ENCODE data around the gene CDH7.

CDH7 gene

DNA sequence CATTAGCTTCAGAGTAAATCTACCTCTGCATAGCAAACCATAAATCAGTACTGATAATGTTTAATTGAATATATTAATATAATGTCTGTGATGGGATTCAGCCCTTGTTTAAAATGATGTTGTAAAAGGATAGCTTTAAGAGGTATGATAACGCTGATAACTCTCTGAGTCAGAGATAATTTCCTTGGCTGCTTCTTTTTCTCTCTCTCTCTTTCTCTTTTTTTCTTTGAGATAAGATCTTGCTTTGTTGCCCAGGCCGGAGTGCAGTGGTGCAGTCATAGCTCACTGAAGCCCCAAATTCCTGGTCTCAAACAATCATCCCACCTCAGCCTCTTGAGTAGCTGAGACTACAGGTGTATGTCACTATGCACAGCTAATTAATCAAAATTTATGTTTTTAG lies 35.7 kb downstream of the CDH7 start:
- H3K36me3 ChIP-seq (ENCODE audit: control insufficient read depth in 1 of 2, insufficient read depth in 2 of 2, low read length in 2 of 2): no peaks in the 10 kb centered on the region
- H3K4me1 ChIP-seq (ENCODE audit: control insufficient read depth in 1 of 2, insufficient read depth in 2 of 2, low read length in 2 of 2): no peaks in the 10 kb centered on the region
- H3K9me3 ChIP-seq (ENCODE audit: control insufficient read depth in 1 of 2, low read length in 2 of 2): no peaks in the 10 kb centered on the region
- no peak overlapping the region for H3K4me3 ChIP-seq (ENCODE audit: low read depth in 1 of 2, low read length in 2 of 2)
- H3K27me3 ChIP-seq (ENCODE audit: low read depth, low read length): no peaks in the 10 kb centered on the region
- H3K27ac ChIP-seq (ENCODE audit: low read length): no peak overlapping the region

DNA sequence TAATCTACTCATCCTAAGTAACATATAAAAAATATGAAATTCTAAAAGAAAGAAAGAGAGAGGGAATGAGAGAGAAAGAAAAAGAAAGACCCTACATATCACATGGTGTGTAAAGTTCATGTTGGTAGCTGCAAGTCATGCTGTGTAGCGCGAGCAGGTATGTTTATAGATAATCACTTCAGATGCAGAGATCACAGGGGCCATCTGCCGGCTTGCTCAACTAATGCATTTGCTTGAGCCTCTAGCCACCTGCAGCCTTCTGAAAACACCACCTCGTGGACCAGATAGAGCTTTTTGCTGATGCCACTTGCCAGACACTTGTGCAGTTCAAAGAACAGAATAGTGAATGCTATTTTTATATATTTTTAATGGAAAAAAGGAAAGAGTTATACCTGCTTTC lies 37.6 kb downstream of the CDH7 start:
- Histone ChIP-seq H3K4me1 (ENCODE audit: control insufficient read depth in 1 of 2, insufficient read depth in 2 of 2, low read length in 2 of 2) (no peaks in the 10 kb centered on the region), H3K4me3 (ENCODE audit: low read depth in 1 of 2, low read length in 2 of 2) (no peak overlapping the region), H3K9me3 (ENCODE audit: control insufficient read depth in 1 of 2, low read length in 2 of 2) (no peaks in the 10 kb centered on the region), H3K36me3 (ENCODE audit: control insufficient read depth in 1 of 2, insufficient read depth in 2 of 2, low read length in 2 of 2) (no peaks in the 10 kb centered on the region), H3K27me3 (ENCODE audit: low read depth, low read length) (no peaks in the 10 kb centered on the region), H3K27ac (ENCODE audit: low read length) (no peak overlapping the region)

DNA sequence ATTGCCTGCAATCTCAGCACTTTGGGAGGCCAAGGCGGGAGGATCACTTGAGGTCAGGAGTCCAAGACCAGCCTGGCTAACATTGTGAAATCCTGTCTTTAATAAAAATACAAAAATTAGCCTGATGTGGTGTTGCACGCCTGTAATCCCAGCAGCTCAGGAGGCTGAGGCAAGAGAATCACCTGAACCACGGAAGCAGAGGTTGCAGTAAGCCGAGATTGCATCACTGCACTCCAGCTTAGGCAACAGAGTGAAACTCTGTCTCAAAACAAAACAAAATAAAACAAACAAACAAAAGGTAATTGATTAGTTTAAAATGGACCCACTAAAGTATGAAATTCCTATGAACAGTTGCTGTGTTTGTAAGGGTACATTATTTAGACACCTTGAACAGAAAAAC lies 39.8 kb downstream of the CDH7 start:
- no peaks in the 10 kb centered on the region for H3K4me1 ChIP-seq (ENCODE audit: control insufficient read depth in 1 of 2, insufficient read depth in 2 of 2, low read length in 2 of 2)
- no peak overlapping the region for H3K4me3 ChIP-seq (ENCODE audit: low read depth in 1 of 2, low read length in 2 of 2)
- H3K9me3 ChIP-seq (ENCODE audit: control insufficient read depth in 1 of 2, low read length in 2 of 2): no peaks in the 10 kb centered on the region
- no peaks in the 10 kb centered on the region for H3K27me3 ChIP-seq (ENCODE audit: low read depth, low read length)
- H3K36me3 ChIP-seq (ENCODE audit: control insufficient read depth in 1 of 2, insufficient read depth in 2 of 2, low read length in 2 of 2): no peaks in the 10 kb centered on the region
- no peak overlapping the region for H3K27ac ChIP-seq (ENCODE audit: low read length)

DNA sequence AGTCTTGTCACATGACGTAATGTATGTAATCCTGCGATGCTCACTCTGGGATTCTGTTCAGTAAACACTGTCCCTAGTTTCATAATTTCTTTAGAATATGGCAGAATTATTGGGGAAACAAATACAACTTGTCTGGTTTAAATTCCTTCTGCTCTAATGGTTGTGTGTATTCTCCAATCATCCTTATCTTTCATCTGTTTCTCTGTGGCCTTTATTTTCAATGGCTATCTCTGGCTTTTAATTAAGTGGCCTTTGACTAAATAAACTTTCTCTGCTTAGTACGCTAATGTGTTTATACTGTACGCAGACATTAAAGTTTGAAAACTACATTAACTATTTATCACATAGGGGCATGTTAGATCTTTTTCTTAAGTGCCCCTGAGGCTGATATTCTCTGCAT lies 40.9 kb downstream of the CDH7 start:
- Histone ChIP-seq H3K36me3 (ENCODE audit: control insufficient read depth in 1 of 2, insufficient read depth in 2 of 2, low read length in 2 of 2) (no peaks in the 10 kb centered on the region), H3K4me3 (ENCODE audit: low read depth in 1 of 2, low read length in 2 of 2) (no peak overlapping the region), H3K27ac (ENCODE audit: low read length) (no peak overlapping the region), H3K4me1 (ENCODE audit: control insufficient read depth in 1 of 2, insufficient read depth in 2 of 2, low read length in 2 of 2) (no peaks in the 10 kb centered on the region), H3K27me3 (ENCODE audit: low read depth, low read length) (no peaks in the 10 kb centered on the region), H3K9me3 (ENCODE audit: control insufficient read depth in 1 of 2, low read length in 2 of 2) (no peaks in the 10 kb centered on the region)

DNA sequence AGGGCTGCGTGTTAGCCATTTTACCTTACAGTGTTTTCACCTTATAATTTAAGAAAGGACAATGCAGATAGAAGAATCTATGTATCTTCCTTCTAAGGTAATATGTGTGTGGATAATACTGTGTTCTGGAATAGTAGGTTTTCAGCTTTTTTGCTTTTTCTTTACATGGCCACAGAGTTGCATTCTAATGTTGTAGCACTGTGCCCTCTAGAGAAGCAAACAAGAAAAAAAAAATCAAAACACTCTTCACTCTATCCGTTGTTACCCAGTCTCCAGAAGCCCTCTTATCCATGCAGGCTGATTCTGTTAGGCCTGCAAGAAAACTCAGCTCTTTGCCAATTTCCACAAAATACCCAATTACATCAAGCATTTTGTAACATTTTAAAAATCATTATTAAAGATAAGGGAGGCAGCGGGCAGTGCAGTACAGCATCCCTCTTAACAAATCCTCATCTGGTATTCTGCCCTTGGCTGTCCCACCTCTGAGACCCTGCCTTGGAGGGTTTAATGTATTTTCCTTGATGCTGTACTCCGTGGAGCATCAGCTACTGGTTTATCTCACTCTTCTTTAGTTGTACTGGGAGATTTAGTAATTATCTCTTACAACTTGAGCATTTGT lies 41.8 kb downstream of the CDH7 start:
- no peaks in the 10 kb centered on the region for H3K4me1 ChIP-seq (ENCODE audit: control insufficient read depth in 1 of 2, insufficient read depth in 2 of 2, low read length in 2 of 2)
- H3K36me3 ChIP-seq (ENCODE audit: control insufficient read depth in 1 of 2, insufficient read depth in 2 of 2, low read length in 2 of 2): no peaks in the 10 kb centered on the region
- H3K4me3 ChIP-seq (ENCODE audit: low read depth in 1 of 2, low read length in 2 of 2): no peak overlapping the region
- no peaks in the 10 kb centered on the region for H3K9me3 ChIP-seq (ENCODE audit: control insufficient read depth in 1 of 2, low read length in 2 of 2)
- H3K27ac ChIP-seq (ENCODE audit: low read length): no peak overlapping the region
- no peaks in the 10 kb centered on the region for H3K27me3 ChIP-seq (ENCODE audit: low read depth, low read length)

DNA sequence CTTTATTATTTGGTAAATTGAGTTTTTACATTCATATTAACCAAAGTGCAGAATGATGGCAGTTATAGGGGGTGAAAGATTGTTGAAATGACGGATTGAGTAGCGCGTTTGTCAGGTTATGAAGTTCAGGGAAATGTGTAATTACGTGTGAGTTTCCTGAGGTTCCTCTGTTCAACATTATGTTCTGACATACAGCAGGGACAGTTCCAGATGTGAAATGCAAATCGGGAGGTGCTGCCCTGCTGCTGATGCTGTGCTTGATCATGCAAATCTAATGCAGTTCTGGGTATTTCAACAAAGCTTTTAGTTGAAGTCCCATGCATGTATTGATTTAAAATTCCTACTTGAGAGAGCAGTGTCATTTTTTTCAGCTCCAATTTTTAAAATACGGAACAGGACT lies 57.9 kb downstream of the CDH7 start:
- no peaks in the 10 kb centered on the region for H3K9me3 ChIP-seq (ENCODE audit: control insufficient read depth in 1 of 2, low read length in 2 of 2)
- H3K4me1 ChIP-seq (ENCODE audit: control insufficient read depth in 1 of 2, insufficient read depth in 2 of 2, low read length in 2 of 2): no peaks in the 10 kb centered on the region
- no peak overlapping the region for H3K4me3 ChIP-seq (ENCODE audit: low read depth in 1 of 2, low read length in 2 of 2)
- H3K36me3 ChIP-seq (ENCODE audit: control insufficient read depth in 1 of 2, insufficient read depth in 2 of 2, low read length in 2 of 2): no peaks in the 10 kb centered on the region
- no peaks in the 10 kb centered on the region for H3K27me3 ChIP-seq (ENCODE audit: low read depth, low read length)
- no peak overlapping the region for H3K27ac ChIP-seq (ENCODE audit: low read length)

DNA sequence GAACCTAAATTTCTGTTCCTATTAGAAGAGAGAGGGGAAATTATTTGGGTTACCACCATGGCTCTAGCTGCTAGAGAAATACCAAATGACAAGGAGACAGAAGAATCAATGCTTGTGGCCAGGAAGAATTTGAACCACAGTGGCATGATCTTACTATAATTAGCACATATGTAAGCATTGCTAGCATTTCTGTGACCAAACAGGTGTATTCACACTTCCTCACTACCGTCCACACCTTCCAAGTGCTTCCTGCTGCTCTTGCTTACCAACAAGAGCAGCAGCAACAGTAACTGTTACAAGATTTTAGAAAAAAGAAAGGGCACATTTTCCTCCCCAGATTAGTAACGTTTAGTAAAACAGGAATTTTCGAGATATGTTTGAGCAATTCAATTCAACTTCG lies 60.5 kb downstream of the CDH7 start:
- Histone ChIP-seq H3K4me1 (ENCODE audit: control insufficient read depth in 1 of 2, insufficient read depth in 2 of 2, low read length in 2 of 2) (no peaks in the 10 kb centered on the region), H3K36me3 (ENCODE audit: control insufficient read depth in 1 of 2, insufficient read depth in 2 of 2, low read length in 2 of 2) (no peaks in the 10 kb centered on the region), H3K27ac (ENCODE audit: low read length) (no peak overlapping the region), H3K9me3 (ENCODE audit: control insufficient read depth in 1 of 2, low read length in 2 of 2) (no peaks in the 10 kb centered on the region), H3K4me3 (ENCODE audit: low read depth in 1 of 2, low read length in 2 of 2) (no peak overlapping the region), H3K27me3 (ENCODE audit: low read depth, low read length) (no peaks in the 10 kb centered on the region)

DNA sequence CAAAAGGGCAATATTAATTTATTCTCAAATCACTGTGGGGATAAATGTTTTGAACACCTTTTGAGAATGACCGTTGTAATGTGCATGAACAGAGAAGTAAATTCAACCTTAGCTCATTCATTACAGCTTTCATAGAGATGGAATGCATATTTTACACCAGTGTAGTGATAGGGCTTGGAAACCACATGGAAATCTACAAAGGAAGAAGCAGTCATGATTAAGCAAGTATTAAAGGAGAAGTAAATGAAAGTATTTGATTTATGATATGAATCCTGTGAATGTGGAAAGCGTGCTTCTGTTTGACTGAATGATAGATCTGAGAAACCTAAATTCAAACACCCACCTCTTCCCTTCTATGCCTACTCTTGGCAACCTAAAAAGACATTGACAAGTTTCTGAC lies 64.7 kb downstream of the CDH7 start:
- Histone ChIP-seq H3K4me3 (ENCODE audit: low read depth in 1 of 2, low read length in 2 of 2) (no peak overlapping the region), H3K27ac (ENCODE audit: low read length) (no peak overlapping the region), H3K9me3 (ENCODE audit: control insufficient read depth in 1 of 2, low read length in 2 of 2) (no peaks in the 10 kb centered on the region), H3K27me3 (ENCODE audit: low read depth, low read length) (no peaks in the 10 kb centered on the region), H3K4me1 (ENCODE audit: control insufficient read depth in 1 of 2, insufficient read depth in 2 of 2, low read length in 2 of 2) (no peaks in the 10 kb centered on the region), H3K36me3 (ENCODE audit: control insufficient read depth in 1 of 2, insufficient read depth in 2 of 2, low read length in 2 of 2) (no peaks in the 10 kb centered on the region)

DNA sequence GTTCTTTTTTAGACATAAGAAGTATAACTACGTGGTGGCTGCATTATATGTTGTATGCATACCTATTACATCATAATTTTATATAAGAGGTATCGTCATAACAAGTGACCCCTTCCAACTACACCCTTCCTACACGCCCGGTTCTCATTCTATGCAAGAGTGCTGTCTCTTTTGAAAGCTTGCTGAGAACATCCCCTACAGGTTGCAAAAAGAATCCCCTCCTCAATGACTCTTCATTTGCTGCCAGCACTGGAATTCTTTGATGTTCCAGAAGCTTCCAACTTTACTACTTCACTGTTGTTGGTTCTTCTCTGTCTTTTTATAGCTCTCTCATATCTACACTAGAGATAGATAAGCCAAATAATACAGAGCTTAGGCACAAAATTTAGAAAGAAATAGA lies 66.4 kb downstream of the CDH7 start:
- no peak overlapping the region for H3K27ac ChIP-seq (ENCODE audit: low read length)
- no peaks in the 10 kb centered on the region for H3K36me3 ChIP-seq (ENCODE audit: control insufficient read depth in 1 of 2, insufficient read depth in 2 of 2, low read length in 2 of 2)
- no peaks in the 10 kb centered on the region for H3K4me1 ChIP-seq (ENCODE audit: control insufficient read depth in 1 of 2, insufficient read depth in 2 of 2, low read length in 2 of 2)
- no peaks in the 10 kb centered on the region for H3K27me3 ChIP-seq (ENCODE audit: low read depth, low read length)
- no peaks in the 10 kb centered on the region for H3K9me3 ChIP-seq (ENCODE audit: control insufficient read depth in 1 of 2, low read length in 2 of 2)
- no peak overlapping the region for H3K4me3 ChIP-seq (ENCODE audit: low read depth in 1 of 2, low read length in 2 of 2)

DNA sequence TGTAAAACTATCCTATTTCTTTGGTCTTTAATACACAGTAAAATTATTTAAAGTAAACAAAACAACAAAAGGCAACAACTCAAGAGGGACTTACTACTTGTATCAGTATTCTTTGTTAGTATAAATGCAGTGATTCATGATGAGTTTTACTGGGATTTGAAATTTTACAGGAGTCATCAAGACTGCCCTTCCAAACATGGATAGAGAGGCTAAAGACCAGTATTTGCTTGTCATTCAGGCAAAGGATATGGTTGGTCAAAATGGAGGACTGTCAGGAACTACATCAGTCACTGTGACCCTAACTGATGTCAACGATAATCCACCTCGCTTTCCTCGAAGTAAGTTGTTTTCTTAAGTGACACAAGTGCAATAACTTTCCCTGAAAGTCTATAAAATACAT lies 71.1 kb downstream of the CDH7 start:
- no peaks in the 10 kb centered on the region for H3K36me3 ChIP-seq (ENCODE audit: control insufficient read depth in 1 of 2, insufficient read depth in 2 of 2, low read length in 2 of 2)
- H3K27ac ChIP-seq (ENCODE audit: low read length): no peak overlapping the region
- no peak overlapping the region for H3K4me3 ChIP-seq (ENCODE audit: low read depth in 1 of 2, low read length in 2 of 2)
- H3K27me3 ChIP-seq (ENCODE audit: low read depth, low read length): no peaks in the 10 kb centered on the region
- no peaks in the 10 kb centered on the region for H3K9me3 ChIP-seq (ENCODE audit: control insufficient read depth in 1 of 2, low read length in 2 of 2)
- H3K4me1 ChIP-seq (ENCODE audit: control insufficient read depth in 1 of 2, insufficient read depth in 2 of 2, low read length in 2 of 2): no peaks in the 10 kb centered on the region

DNA sequence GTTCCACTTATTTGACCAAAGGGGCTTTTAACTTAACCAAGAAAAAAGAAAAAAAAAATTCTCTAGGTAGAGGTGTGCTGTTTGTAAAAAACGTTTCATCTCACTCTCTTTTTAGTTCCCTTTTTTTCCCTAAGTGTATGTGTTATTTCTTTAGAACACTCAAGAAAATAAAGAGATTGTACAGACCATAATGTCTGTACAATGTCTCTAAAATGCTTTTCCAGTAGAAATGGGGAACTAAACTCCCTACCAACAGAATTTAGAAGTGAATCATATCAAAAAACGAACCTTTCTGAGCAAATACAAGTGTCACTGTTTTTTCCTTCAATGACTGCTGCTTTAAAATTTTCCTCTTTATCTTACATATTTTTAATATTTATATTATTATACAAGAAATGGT lies 72.0 kb downstream of the CDH7 start:
- no peaks in the 10 kb centered on the region for H3K4me1 ChIP-seq (ENCODE audit: control insufficient read depth in 1 of 2, insufficient read depth in 2 of 2, low read length in 2 of 2)
- H3K36me3 ChIP-seq (ENCODE audit: control insufficient read depth in 1 of 2, insufficient read depth in 2 of 2, low read length in 2 of 2): no peaks in the 10 kb centered on the region
- no peak overlapping the region for H3K27ac ChIP-seq (ENCODE audit: low read length)
- no peaks in the 10 kb centered on the region for H3K9me3 ChIP-seq (ENCODE audit: control insufficient read depth in 1 of 2, low read length in 2 of 2)
- no peaks in the 10 kb centered on the region for H3K27me3 ChIP-seq (ENCODE audit: low read depth, low read length)
- no peak overlapping the region for H3K4me3 ChIP-seq (ENCODE audit: low read depth in 1 of 2, low read length in 2 of 2)

DNA sequence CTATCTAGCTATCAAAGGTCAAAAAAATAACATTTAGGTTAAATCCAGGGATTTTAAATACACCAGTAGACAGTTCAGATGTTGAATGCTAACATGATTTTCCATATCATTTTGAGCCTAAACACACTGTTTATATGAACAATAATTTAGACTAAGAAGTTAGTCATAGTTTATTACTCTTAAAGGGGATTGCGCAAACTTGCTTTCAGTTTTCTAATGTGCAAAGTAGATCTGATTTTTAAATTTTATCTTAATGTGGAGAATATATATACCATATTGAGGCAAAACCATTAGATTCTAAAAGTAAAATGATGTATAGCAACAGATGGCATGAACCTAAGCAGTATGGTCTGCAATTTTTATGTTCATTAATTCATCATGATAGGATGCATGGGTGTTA lies 76.6 kb downstream of the CDH7 start:
- H3K27me3 ChIP-seq (ENCODE audit: low read depth, low read length): no peaks in the 10 kb centered on the region
- no peaks in the 10 kb centered on the region for H3K36me3 ChIP-seq (ENCODE audit: control insufficient read depth in 1 of 2, insufficient read depth in 2 of 2, low read length in 2 of 2)
- no peak overlapping the region for H3K27ac ChIP-seq (ENCODE audit: low read length)
- no peaks in the 10 kb centered on the region for H3K4me1 ChIP-seq (ENCODE audit: control insufficient read depth in 1 of 2, insufficient read depth in 2 of 2, low read length in 2 of 2)
- H3K9me3 ChIP-seq (ENCODE audit: control insufficient read depth in 1 of 2, low read length in 2 of 2): no peaks in the 10 kb centered on the region
- no peak overlapping the region for H3K4me3 ChIP-seq (ENCODE audit: low read depth in 1 of 2, low read length in 2 of 2)

All from muscle layer of duodenum (tissue), 2 donors.